Lower leg skin (tissue), 4 donors: Measurements from ENCODE around the gene AHRR. TPM values are rescaled to one million over a fixed set of nuclear protein-coding genes. Genes with fewer than 3 reads are reported as not detected.

ENCODE experiments used
- DNase-seq, 2 donors: peaks; one replicate each; pipeline ENCODE4 v3.0.0-alpha.2; 2019; ENCODE audit warnings: low spot score in 2 of 2
- H3K4me3 ChIP-seq: fragments of 200-600 bp; sonication (generic); 2 replicates; pipeline ENCODE4 v1.5.1; 2017; ENCODE audit warnings: mild to moderate bottlenecking, low read depth; ENCODE audit not compliant: poor library complexity, severe bottlenecking
- POLR2A ChIP-seq, 2 donors: fragments of 450-650 bp; IDR thresholded peaks; one replicate each; pipeline ENCODE4 v1.6.1; 2016 to 2017; ENCODE audit warnings: antibody characterized with exemption in 2 of 2, mild to moderate bottlenecking in 1 of 2, moderate library complexity in 1 of 2
- WGBS, 2 donors: methylation state at CpG; one replicate each; pipeline ENCODE4 v1.1.5; 2018; 5-methylcytosine and 5-hydroxymethylcytosine counted together
- intact Hi-C: fragments of 100-400 bp; cut with DNase I; formaldehyde crosslinking; loops from one replicate; pipeline ENCODE4 v1.15.0; 2023; ENCODE audit warnings: low total_unique reads
- total RNA-seq, 4 donors: library from RNA; depleted of rRNA; stranded (reverse); fragments of >200 nt; gene quantifications; one replicate each; pipeline ENCODE4 v1.1.0, GENCODE V29; 2016
- TF ChIP-seq, protein P1 (sequence below), 3 donors: fragments of 450-650 bp; IDR thresholded peaks; one replicate each; pipeline ENCODE4 v1.5.1; 2016; ENCODE audit warnings: antibody characterized with exemption in 3 of 3, mild to moderate bottlenecking in 3 of 3, moderate library complexity in 2 of 3

Gene AHRR
- total RNA-seq, 4 donors from 2014 or later, result 3.6 to 19.6 (median 6.0) TPM

DNA sequence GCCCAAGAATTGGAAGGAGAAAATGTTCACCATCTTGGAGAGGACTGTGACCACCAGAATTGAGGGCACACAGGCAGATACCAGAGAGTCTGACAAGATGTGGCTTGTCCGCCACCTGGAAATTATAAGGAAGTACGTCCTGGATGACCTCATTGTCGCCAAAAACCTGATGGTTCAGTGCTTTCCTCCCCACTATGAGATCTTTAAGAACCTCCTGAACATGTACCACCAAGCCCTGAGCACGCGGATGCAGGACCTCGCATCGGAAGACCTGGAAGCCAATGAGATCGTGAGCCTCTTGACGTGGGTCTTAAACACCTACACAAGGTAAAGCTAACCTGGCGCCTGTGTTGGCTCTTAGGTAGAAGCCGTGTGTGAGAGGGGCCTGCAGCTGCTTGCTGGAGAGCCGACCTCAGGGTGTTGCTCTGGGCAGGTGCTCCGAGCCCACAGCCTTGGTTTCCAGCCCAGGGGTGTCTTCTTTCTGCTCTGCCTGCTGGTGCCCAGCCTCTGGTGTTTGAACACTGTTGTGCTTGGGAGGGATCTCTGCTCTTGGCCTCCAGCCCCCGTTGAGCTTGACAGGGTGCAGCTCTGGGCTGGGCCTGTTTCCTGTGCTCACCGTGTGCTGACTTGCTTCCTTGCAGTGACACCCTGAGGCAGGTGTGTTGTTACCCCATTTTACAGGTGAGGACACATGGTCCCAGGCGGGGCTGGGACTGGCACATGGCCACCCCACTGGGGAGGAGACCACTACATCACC lies 132.4 kb downstream of the AHRR start:
- intact Hi-C loops, result no loop called here
- H3K4me3 ChIP-seq, result no peak overlapping the region
- TF ChIP-seq, protein P1, sequence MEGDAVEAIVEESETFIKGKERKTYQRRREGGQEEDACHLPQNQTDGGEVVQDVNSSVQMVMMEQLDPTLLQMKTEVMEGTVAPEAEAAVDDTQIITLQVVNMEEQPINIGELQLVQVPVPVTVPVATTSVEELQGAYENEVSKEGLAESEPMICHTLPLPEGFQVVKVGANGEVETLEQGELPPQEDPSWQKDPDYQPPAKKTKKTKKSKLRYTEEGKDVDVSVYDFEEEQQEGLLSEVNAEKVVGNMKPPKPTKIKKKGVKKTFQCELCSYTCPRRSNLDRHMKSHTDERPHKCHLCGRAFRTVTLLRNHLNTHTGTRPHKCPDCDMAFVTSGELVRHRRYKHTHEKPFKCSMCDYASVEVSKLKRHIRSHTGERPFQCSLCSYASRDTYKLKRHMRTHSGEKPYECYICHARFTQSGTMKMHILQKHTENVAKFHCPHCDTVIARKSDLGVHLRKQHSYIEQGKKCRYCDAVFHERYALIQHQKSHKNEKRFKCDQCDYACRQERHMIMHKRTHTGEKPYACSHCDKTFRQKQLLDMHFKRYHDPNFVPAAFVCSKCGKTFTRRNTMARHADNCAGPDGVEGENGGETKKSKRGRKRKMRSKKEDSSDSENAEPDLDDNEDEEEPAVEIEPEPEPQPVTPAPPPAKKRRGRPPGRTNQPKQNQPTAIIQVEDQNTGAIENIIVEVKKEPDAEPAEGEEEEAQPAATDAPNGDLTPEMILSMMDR (IDR thresholded peaks at IDR 0.05), result no peak
- no peak for TF ChIP-seq POLR2A (IDR thresholded peaks at IDR 0.05)
- peak in 1 of 2 donors; percentile 70 for DNase-seq
- WGBS, 2 donors, result 47 to 64% methylated on average over 14 to 16 of the region's 16 CpGs

DNA sequence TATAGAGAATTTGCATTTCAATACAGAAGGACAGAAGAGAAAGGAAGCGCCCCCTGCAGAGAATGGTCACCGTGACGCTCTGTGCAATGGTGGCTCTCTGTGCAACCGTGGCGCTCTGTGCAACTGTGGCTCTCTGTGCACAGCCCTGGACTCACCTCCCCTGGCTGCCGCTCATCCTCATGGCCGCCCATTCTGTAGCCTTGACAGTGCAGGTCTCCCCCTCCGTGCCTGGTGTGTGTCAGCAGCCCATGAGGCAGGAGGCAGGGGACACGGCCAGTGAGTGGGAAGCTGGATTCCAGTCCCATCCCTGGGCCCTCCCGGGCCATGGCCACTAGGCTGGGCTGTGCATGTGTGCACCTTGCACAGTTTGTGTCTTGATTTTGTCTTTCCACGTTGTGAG lies 133.4 kb downstream of the AHRR start:
- no peak for TF ChIP-seq POLR2A (IDR thresholded peaks at IDR 0.05)
- TF ChIP-seq, protein P1 (IDR thresholded peaks at IDR 0.05), result no peak
- WGBS, 2 donors, result 84 to 92% methylated on average over 11 of the region's 11 CpGs
- H3K4me3 ChIP-seq, result no peak overlapping the region
- intact Hi-C loops, result no loop called here
- DNase-seq, result peak in 1 of 2 donors; percentile 73

- WGBS, 2 donors, result 92% methylated on average over 11 of the region's 11 CpGs
- TF ChIP-seq, protein P1 (IDR thresholded peaks at IDR 0.05), result no peak
- TF ChIP-seq POLR2A (IDR thresholded peaks at IDR 0.05), result no peak
- intact Hi-C loops, result no loop called here
- DNase-seq, result peak in 1 of 2 donors; percentile 43
- H3K4me3 ChIP-seq, result no peak overlapping the region
These were observed 134.3 kb downstream of the AHRR start for GRCh38 chr5:455806-456205.

DNA sequence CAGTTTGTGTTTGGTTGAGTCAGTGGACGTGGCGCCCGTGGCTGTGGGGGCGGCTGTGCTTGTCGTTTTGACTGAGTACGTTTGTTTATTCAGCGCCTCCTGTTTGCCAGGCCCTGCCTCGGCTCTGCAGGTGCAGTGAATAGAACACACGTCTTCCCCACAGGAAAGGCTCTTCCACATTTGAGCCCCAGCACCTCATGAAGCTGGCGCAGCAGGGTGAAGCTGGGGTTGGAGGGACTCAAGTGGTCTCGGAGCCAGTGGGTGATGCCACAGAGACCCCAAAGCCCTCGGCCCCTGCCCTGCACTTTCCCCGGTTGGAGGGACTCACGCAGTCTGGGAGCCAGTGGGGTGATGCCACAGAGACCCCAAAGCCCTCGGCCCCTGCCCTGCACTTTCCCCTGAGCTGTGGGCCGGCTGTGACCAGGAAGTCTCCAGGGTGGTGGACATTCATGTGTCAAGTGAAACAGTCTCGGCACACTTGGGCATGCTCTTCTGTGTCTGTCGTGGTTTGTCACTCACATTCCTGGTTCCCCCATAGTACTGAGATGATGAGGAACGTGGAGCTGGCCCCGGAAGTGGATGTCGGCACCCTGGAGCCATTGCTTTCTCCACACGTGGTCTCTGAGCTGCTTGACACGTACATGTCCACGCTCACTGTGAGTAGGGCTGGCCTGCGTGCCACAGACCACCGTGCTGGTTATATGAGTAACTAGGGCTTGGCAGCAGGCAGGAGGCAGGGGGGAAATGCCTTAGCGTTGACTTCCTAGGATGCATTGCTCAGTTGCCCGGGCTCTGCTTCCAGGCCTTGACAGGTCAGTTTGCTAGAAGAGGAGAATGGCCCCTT lies 135.1 kb downstream of the AHRR start:
- H3K4me3 ChIP-seq, result no peak overlapping the region
- peak in 1 of 2 donors; percentile 75 for DNase-seq
- WGBS, 2 donors, result 88 to 90% methylated on average over 23 to 27 of the region's 28 CpGs
- intact Hi-C loops, result no loop called here
- TF ChIP-seq POLR2A (IDR thresholded peaks at IDR 0.05), result no peak
- TF ChIP-seq, protein P1 (IDR thresholded peaks at IDR 0.05), result no peak

GRCh38 chr5:457195-457961 lies 135.9 kb downstream of the AHRR start:
- DNase-seq, result peak in 1 of 2 donors; percentile 81
- WGBS, 2 donors, result 93 to 95% methylated on average over 16 to 19 of the region's 19 CpGs
- TF ChIP-seq POLR2A (IDR thresholded peaks at IDR 0.05), result no peak
- TF ChIP-seq, protein P1 (IDR thresholded peaks at IDR 0.05), result no peak
- intact Hi-C loops, result no loop called here
- H3K4me3 ChIP-seq, result no peak overlapping the region
